Measurements from ENCODE around the gene ZNF646.

Gene ZNF646

GRCh38 chr16:31109622-31110021 is 35.4 kb downstream of the ZNF646 start:
- TF ChIP-seq, protein P1, sequence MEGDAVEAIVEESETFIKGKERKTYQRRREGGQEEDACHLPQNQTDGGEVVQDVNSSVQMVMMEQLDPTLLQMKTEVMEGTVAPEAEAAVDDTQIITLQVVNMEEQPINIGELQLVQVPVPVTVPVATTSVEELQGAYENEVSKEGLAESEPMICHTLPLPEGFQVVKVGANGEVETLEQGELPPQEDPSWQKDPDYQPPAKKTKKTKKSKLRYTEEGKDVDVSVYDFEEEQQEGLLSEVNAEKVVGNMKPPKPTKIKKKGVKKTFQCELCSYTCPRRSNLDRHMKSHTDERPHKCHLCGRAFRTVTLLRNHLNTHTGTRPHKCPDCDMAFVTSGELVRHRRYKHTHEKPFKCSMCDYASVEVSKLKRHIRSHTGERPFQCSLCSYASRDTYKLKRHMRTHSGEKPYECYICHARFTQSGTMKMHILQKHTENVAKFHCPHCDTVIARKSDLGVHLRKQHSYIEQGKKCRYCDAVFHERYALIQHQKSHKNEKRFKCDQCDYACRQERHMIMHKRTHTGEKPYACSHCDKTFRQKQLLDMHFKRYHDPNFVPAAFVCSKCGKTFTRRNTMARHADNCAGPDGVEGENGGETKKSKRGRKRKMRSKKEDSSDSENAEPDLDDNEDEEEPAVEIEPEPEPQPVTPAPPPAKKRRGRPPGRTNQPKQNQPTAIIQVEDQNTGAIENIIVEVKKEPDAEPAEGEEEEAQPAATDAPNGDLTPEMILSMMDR (IDR thresholded peaks at IDR 0.05; ENCODE audit: low read depth, low read length): no peak
- H3K4me3 ChIP-seq (ENCODE audit: low read depth, low read length): no peak overlapping the region
- H3K36me3 ChIP-seq: peaks cover 44% of the 10 kb centered on the region
- no peaks in the 10 kb centered on the region for H3K9me3 ChIP-seq (ENCODE audit: severe bottlenecking)
- H3K27ac ChIP-seq: no peak overlapping the region
- DNase-seq: no peak
- no peaks in the 10 kb centered on the region for H3K27me3 ChIP-seq (ENCODE audit: insufficient read depth, low read depth, severe bottlenecking)

DNA sequence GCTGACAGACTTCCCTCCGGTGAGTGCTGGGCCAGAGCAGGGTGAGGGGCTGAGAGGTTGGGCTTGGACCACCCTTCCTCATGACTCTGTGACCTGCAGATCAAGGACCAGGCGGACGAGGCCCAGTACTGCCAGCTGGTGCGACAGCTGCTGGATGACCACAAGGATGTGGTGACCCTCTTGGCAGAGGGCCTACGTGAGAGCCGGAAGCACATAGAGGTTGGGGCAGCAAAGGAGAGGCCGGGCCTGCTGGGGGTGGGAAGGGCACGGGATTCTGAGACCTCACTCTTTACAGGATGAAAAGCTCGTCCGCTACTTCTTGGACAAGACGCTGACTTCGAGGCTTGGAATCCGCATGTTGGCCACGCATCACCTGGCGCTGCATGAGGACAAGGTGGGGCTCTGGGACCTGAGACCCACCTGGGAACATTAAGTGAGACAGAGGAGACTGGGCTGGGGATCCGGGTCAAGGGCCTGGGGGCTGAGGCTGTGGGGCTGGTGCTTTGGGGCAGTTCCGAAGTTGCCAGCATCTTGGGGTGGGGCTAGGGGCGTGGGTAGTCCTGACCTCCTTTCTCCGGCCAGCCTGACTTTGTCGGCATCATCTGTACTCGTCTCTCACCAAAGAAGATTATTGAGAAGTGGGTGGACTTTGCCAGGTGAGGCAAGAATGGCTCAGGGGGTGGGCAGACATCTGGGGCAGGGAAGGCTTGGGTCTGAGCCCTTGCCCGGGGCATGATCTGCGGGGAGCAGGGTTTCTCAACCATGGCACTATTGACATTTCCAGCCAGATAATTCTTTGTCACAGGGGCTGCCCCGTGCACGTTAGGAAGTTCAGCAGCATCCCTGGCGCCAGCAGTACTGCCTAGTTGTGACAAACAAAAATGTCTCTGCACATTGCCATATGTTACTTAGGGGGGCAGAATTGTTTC is 36.1 kb downstream of the ZNF646 start:
- no peaks in the 10 kb centered on the region for H3K9me3 ChIP-seq (ENCODE audit: severe bottlenecking)
- H3K27me3 ChIP-seq (ENCODE audit: insufficient read depth, low read depth, severe bottlenecking): no peaks in the 10 kb centered on the region
- DNase-seq: no peak
- H3K27ac ChIP-seq: no peak overlapping the region
- TF ChIP-seq, protein P1 (IDR thresholded peaks at IDR 0.05; ENCODE audit: low read depth, low read length): no peak
- no peak overlapping the region for H3K4me3 ChIP-seq (ENCODE audit: low read depth, low read length)
- H3K36me3 ChIP-seq: peaks cover 44% of the 10 kb centered on the region

DNA sequence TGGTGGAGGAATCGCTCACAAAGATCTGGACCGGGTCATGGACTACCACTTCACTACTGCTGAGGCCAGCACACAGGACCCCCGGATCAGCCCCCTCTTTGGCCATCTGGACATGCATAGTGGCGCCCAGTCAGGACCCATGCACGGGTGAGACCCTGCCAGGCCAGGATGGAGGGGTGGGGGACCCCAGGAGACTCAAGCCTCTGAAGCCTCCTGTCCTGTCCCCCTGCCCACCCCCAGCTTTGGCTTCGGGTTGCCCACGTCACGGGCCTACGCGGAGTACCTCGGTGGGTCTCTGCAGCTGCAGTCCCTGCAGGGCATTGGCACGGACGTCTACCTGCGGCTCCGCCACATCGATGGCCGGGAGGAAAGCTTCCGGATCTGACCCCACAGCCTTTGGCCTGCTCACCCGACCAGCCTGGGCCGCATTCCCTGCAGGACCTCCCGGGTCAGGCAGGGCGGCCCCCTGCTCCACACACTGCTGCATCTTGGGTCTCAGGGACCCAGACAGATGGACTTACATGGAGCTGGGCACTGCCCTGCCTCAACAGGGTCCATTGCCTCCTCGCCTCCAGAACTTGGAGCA is 37.8 kb downstream of the ZNF646 start:
- peaks cover 44% of the 10 kb centered on the region for H3K36me3 ChIP-seq
- TF ChIP-seq, protein P1 (IDR thresholded peaks at IDR 0.05; ENCODE audit: low read depth, low read length): no peak
- no peaks in the 10 kb centered on the region for H3K9me3 ChIP-seq (ENCODE audit: severe bottlenecking)
- H3K27me3 ChIP-seq (ENCODE audit: insufficient read depth, low read depth, severe bottlenecking): no peaks in the 10 kb centered on the region
- H3K4me3 ChIP-seq (ENCODE audit: low read depth, low read length): no peak overlapping the region
- H3K27ac ChIP-seq: no peak overlapping the region
- no peak for DNase-seq

GRCh38 chr16:31112711-31113110 is 38.5 kb downstream of the ZNF646 start:
- TF ChIP-seq, protein P1 (IDR thresholded peaks at IDR 0.05; ENCODE audit: low read depth, low read length): no peak
- no peak overlapping the region for H3K27ac ChIP-seq

DNA sequence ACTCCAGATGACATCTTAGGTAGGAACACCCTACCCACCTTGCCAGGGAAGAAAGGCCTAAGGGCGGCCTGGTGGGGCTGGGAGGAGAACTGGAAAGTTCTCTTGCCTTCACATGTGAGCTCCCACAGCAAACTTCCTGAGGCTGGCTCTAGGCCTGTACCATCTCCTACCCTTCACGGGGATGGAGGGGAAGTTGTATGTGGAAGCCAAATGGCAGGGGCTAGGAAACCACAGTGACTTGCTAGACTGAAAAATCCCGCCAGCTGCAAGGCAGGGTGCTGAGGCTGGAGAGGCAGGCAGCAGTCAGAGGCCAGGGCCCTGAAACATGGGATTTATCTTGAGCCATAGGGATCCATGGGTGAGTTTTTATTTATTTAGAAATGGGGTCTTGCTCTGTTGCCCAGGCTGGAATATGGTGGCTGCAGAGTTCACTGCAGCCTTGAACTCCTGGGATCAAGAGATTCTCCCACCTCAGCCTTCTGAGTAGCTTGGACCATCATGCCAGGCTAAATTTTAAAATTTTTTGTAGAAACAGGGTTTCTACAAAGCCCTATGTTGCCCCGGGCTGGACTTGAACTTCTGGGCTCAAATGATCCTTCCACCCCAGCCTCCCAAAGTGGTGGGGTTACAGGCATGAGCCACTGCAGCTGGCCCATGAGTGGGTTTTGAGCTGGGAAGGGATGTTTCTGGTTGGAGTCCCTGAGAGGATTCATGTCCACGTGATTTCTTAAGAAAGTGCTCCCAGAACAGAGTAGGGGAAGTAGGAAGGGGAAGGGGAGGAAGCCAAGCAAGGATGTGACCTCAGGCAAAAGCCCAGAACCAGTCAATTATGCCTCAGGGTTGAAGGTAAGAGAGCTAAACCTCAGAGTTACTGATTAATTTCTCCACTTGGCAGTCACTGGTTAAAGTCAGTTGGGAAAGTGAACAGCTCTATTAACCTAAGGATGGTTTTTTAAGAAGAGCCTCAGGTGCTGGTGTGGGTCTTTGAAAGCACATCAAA is 39.2 kb downstream of the ZNF646 start:
- TF ChIP-seq, protein P1 (IDR thresholded peaks at IDR 0.05; ENCODE audit: low read depth, low read length): no peak
- Histone ChIP-seq H3K4me3 (ENCODE audit: low read depth, low read length) (no peak overlapping the region), H3K9me3 (ENCODE audit: severe bottlenecking) (no peaks in the 10 kb centered on the region), H3K27ac (no peak overlapping the region), H3K36me3 (peaks cover 46% of the 10 kb centered on the region), H3K27me3 (ENCODE audit: insufficient read depth, low read depth, severe bottlenecking) (no peaks in the 10 kb centered on the region)
- no peak for DNase-seq

More at GRCh38 chr16:31112711-31113110, 38.5 kb downstream of the ZNF646 start:
- Histone ChIP-seq H3K9me3 (ENCODE audit: severe bottlenecking) (no peaks in the 10 kb centered on the region), H3K36me3 (peaks cover 44% of the 10 kb centered on the region), H3K27me3 (ENCODE audit: insufficient read depth, low read depth, severe bottlenecking) (no peaks in the 10 kb centered on the region), H3K4me3 (ENCODE audit: low read depth, low read length) (no peak overlapping the region)
- DNase-seq: no peak
